SK-MEL-5 (cell line): ENCODE results near the gene NEFH. TPM values are rescaled to one million over a fixed set of nuclear protein-coding genes. Genes with fewer than 3 reads are reported as not detected.
A peak's percentile ranks its signal among the peaks of the same experiment; 100 is the strongest.
"Not testable (repeated sequence)": the region's sequence is repeated elsewhere in the genome, so short reads cannot be mapped to it uniquely, and the experiment has no call there.

Source experiments
- DNase-seq: peaks from one replicate; pipeline ENCODE4 v3.0.0-alpha.2; 2016; ENCODE audit warnings: low read depth, low spot score
- in situ Hi-C: cut with HindIII; loops from 2 replicates; pipeline ENCODE4 v1.10.0; 2016; ENCODE audit warnings: low sequenced_read_pairs, high pct_unique_total_duplicates, low pct_unique_long_range_greater_than_20kb
- polyA plus RNA-seq, 2 experiments: library from polyadenylated mRNA; depleted of rRNA; stranded (reverse); fragments of >200 nt; gene quantifications; 2 replicates each; pipeline ENCODE4 v1.2.3, GENCODE V29; 2015
- total RNA-seq: library from RNA; depleted of rRNA; stranded (reverse); fragments of >200 nt; shearing (Covaris generic); gene quantifications from 2 replicates; pipeline ENCODE4 v1.2.3, GENCODE V29; 2014; rRNA removed

Gene NEFH, protein sequence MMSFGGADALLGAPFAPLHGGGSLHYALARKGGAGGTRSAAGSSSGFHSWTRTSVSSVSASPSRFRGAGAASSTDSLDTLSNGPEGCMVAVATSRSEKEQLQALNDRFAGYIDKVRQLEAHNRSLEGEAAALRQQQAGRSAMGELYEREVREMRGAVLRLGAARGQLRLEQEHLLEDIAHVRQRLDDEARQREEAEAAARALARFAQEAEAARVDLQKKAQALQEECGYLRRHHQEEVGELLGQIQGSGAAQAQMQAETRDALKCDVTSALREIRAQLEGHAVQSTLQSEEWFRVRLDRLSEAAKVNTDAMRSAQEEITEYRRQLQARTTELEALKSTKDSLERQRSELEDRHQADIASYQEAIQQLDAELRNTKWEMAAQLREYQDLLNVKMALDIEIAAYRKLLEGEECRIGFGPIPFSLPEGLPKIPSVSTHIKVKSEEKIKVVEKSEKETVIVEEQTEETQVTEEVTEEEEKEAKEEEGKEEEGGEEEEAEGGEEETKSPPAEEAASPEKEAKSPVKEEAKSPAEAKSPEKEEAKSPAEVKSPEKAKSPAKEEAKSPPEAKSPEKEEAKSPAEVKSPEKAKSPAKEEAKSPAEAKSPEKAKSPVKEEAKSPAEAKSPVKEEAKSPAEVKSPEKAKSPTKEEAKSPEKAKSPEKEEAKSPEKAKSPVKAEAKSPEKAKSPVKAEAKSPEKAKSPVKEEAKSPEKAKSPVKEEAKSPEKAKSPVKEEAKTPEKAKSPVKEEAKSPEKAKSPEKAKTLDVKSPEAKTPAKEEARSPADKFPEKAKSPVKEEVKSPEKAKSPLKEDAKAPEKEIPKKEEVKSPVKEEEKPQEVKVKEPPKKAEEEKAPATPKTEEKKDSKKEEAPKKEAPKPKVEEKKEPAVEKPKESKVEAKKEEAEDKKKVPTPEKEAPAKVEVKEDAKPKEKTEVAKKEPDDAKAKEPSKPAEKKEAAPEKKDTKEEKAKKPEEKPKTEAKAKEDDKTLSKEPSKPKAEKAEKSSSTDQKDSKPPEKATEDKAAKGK
- 0.92 and 1.2 TPM in 2 replicates for total RNA-seq
- 3.0 and 3.3 TPM in 2 replicates for polyA plus RNA-seq (2015; cell fraction: cytosol; rRNA removed)
- polyA plus RNA-seq (2015; cell fraction: nucleus; rRNA removed), result 0.12 and 0.96 TPM in 2 replicates

DNA sequence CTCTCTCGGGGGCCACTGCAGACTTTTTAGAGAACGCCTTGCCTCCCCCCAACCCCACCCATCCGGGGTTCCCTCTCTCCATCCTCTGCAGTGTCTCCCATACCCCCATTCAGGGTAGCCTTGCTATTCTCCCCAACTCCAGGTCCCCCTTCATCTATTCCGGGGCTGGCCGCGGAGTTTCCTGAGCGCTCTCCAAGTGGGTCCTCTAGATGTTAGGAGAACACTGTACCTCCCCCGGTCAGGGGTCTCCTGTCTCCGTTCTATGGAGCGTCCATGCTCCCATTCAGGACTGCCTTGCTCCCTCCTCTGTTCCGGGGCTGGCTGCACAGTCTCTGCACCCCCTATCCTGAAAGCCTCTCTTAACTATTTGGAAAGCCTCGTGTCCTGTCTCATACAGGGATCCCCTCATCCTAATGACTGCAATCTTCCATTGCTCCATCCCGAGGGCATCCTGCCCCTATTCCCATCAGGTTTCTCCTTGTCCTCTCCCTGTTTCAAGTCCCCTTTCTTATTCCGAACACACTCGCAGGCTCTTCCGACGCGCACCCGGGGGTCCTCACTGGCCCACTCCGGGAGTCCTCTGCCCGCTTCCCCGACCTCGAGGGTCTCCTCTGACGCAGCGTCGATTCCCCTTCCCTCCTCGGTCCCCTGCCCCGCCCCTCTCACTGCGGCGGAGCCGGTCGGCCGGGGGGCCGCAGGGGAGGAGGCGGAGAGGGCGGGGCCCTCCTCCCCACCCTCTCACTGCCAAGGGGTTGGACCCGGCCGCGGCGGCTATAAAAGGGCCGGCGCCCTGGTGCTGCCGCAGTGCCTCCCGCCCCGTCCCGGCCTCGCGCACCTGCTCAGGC, at the start of gene NEFH:
Gene NEFH (plus strand): TSS at position 802 of the 845 bp plus-strand sequence. CDS start 45 bp downstream, outside the sequence.
- in situ Hi-C loops, result no loop called here

DNA sequence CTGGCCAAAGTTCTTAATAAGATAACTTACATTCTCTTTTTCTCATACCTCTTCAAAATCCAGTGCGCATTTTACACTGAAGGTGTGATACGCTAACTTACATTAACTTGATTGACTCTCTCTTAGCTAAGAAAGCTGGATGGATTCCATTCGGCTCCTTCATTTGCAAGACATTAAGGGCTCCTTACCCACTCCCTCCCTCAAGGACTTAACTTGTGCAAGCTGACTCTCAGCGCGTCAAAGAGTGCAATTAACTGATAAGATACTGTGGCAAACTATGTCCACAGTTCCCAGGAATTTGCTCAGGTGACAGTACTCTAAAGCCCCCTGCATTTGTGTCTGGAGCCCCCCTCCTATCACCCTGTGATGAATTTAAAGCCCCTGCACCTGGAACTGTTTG, 48.0 kb upstream of the NEFH start:
- no peak for DNase-seq
- in situ Hi-C loops, result no loop called here

More for the DNA sequence above, at the start of gene NEFH:
- no peak for DNase-seq

DNA sequence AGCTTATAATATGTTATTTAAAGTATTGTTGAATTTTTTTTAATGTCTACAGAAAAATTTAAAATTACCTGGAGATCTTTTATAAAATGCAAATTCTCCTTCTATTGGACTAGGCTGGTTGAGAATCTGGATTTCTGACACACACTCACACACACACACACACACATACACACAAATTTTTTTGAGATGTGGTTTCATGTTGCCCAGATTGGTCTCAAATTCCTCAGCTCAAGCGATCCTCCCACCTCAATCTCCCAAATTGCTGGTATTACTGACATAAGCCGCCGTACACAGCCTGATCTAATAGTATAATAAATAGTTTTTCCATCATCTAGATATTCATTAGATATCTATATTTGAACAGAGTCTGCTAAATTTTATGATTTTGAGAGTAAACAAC, 46.2 kb upstream of the NEFH start:
- in situ Hi-C loops, result no loop called here
- no peak for DNase-seq

DNA sequence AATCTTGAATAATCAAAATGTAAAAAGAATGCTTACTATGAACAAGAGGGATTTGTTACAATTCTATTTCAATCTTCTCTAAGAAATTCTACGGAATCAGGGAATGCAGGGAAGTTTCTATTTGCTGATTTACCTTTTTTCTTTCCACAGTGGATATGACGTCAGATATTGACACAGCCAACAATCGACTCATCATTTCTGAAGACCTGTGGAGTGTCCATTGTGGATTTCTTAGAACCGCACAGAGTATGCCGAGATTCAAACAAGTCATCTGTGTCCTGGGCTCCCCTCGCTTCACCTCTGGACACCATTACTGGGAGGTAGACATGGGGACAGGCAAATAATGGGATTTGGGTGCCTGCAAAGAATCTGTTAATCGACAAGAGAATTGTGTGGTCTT, 45.7 kb upstream of the NEFH start:
- no peak for DNase-seq
- in situ Hi-C loops, result no loop called here

DNA sequence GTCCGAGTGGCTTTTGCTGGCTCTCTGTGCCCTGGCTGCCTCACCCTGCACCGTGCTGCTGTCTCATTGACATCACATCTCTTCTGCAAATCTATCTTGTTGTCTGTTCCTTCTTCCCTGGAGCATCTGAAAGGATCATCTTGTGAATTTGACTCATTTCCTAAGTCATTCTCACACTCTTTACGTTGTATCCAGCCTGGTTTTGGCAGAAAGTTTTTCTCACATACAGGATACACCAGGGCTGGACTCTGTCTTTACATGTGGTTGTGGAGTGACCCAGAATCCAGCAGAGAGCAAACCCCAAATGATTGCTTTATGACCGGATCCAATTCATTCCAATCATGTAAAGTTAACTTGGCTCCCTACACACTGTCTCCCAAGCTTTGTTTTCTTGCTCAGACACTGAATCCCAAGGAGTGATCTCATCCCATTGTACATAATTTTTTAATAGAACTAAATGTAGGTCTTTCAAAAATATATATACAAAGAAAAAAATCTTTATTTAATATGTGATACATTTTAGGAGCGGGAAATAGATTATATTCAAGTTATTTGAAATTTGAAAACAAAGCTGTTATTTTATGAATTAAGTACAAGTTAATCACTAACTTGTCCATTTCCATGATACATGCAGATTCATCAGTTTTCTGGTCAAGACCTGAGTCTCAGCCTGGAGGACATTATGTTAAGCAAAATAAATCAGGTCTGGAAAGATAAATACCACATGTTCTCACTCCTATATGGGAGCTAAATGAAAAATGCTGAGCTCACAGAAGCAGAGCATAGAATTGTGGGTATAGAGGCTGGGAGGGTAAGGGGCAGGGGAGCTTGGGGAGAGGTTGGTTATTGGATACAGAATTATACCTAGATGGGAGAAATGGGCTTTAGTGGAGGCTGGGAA, 44.5 kb upstream of the NEFH start:
- peak; percentile 74 for DNase-seq

DNA sequence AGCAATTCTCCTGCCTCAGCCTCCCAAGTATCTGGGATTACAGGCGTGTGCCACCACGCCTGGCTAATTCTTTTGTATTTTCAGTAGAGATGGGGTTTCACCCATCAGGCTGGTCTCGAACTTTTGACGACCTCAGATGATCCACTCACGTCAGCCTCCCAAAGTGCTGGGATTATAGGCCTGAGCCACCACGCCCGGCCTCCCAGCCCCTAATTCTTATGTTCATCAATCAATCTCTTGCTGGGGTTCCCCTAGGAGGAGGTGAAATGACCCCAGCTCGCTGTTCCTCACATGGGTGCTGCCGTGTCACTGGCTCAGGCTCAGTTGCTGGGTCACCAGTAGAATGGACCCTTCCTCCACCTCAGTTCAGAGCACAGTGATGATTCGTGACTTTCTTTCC, 41.7 kb upstream of the NEFH start, which contains the start of gene RFPL1:
Gene RFPL1 (plus strand): TSS at position 301 of the 400 bp plus-strand sequence.
- in situ Hi-C loops, DNase-seq: not testable (repeated sequence)

More for the DNA sequence above, 44.5 kb upstream of the NEFH start:
- in situ Hi-C loops, result no loop called here

DNA sequence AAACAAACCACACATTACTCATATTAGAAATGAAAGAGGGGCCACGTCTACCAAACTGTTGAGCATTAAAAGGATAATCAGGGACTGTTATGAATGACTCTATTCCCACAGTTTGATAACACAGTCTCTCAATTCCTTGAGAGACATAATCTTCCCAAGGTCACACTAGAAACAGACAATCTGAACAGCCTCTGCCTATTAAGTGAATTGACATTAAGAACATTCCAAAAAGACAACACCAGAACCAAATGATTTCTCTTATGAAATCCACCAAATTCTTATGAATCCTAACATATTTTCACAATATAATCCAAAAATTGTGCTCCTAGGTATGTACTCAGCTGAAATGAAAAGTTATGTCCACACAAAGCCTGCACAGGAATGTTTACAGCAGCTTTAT, 37.0 kb upstream of the NEFH start:
- in situ Hi-C loops, result no loop called here

DNA sequence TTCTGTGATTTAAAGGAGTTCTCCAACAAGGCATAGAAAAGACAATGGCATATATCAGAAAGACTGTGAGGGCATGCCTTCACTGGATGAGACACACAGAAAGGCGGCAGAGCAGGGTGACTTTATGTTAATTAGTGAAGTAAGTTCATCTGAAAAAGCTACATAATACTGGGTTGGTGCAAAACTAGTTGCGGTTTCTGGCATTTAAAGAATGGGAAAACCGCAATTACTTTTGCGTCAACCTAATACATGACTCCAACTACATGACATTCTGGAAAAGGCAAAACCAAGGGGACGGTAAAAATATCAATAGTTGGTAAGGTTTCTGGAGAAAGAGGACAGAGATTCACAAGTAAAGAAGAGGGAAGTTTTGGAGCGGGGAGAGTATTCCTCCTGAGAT, 36.6 kb upstream of the NEFH start:
- DNase-seq, result peak; percentile 40
- in situ Hi-C loops, result no loop called here

More for the DNA sequence above, 37.0 kb upstream of the NEFH start:
- no peak for DNase-seq

DNA sequence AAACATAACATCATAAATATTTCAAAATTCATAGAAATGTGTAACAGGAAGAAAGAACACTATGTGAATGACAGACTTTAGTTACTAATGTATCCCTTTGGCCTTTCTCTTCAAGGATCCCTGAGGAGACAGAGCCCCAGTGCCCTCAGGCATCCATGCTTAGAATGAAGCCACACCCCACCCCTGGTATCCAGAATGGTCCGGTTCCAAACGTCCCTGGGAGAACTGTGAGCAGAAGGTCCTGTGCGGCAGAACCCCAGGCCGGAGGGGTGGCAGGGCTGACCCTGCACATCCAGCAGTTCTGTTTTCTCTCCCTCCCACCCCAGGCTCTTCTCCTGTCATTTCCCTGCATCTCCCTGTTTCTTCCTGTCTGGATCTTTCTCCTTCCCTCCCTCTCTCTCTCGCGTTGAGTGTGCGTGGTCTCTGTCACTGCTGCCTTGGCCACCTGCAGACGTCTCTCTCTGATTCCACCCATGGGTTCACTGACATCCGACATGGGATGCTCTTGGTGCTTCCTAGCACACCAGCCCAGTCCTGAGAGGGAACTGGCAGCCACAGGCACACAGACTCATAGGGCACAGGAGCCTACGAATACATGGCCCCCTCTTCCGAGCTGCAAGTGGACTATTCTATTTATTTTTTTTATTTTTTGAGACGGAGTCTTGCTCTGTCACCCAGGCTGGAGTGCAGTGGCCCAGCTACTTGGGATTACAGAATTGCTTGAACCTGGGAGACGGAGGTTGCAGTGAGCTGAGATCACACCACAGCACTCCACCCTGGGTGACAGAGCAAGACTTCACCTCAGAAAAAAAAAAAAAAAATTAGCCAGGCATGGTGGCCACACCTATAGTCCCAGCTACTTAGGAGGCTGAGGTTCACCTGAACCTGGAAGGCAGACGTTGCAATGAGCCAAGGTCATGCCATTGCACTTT, 35.9 kb upstream of the NEFH start:
- in situ Hi-C loops, result no loop called here

DNA sequence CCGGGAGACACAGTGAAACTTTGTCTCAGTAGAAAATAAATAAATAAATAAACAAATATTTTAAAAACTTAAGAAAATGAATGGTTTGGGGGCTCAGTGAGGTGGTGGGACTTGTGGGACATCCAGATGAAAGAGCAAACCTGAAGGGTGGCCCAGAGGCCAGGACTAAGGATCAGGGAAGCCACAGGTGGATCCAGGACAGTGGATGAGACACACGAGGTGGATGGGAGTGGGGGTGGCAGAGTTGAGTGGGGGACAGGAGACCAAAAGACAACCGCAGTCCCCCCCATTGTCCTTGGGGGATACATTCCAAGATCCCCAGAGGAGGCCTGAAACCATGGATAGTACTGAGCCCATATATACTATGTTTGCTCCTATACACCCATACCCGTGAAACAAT, 34.5 kb upstream of the NEFH start:
- in situ Hi-C loops, result no loop called here
- DNase-seq, result no peak

More for the DNA sequence above, 35.9 kb upstream of the NEFH start:
- peak; percentile 27 for DNase-seq

DNA sequence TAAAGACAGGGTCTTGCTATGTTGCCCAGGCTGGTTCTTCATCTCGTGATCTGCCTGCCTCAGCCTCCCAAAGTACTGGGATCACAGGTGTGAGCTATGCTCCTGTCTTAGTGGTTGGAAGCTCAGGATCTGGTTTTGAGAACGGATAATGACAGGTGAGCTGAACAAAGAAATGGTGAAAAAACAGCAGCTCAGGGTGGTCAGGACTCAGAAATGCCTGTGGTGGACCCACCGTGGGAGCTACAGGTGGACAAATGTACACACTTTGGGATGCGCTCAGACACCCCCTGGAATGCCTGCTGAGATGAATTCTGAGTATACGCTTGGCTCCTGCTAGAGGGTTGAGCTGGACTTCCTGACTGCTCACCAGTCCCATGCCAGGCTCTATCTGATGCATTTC, 32.1 kb upstream of the NEFH start:
- in situ Hi-C loops, result no loop called here
- no peak for DNase-seq

DNA sequence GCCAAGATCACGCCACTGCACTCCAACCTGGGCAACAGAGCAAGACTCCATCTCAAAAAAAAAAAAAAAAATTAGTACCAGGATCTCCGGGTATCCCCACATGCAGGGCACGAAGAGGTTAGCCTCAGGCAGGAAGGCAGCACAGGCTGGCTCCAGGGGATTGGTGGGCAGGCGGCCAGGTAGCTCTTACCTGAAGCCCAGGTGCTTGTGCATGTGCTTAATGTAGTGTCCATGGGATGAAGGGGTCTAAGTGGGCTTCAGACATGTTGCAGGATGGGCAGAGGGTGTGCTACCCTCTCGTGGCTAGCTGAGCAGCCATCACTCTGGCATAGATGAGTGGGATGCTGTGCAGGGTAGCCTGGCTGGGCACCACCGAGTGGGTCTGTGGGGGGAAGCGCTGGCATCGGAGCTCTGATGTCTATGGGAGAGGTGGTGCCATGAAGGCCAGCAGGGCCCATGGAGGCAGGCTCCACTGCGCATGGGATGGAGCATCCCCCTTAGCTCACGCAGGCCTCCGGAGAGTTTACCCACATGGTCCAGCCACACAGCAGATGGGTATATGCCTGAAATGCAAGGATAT, 30.6 kb upstream of the NEFH start:
- in situ Hi-C loops, result no loop called here

DNA sequence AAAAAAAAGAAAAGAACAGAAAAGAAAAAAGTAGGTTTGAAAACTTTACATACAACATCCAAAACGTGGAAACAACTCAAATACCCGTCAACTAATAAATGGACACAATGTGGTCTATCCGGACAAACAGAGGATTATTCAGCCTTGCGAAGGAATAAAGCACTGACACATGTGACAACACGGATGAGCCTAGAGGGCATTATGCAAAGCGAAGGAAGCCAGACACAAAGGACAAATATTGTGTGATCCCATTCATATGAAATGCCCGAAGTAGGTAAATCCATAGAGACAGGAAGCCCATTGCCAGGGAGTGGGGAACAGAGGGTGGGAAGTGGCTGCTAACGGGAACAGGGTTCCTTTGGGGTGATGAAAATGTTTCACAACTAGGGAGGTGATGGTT, 29.8 kb upstream of the NEFH start:
- peak; percentile 99 for DNase-seq
- in situ Hi-C loops, result no loop called here

More for the DNA sequence above, 30.6 kb upstream of the NEFH start:
- no peak for DNase-seq

DNA sequence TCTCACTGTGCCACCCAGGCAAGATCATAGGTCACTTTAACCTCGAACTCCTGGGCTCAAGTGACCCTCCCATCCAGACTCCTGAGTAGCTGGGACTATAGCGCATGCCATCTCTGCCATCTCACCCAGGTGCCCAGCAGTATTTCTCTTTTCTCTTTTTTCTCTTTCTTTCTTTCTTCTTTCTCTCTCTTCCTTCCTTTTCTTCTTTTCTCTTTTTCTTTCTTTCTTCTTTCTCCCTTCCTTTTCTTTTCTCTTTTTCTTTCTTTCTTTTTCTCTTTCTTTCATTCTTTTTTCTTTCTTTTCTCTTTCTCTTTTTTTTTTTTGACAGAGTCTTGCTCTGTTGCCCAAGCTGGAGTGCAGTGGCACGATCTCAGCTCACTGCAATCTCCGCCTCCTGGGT, 28.2 kb upstream of the NEFH start:
- in situ Hi-C loops, result no loop called here
- DNase-seq, result no peak

DNA sequence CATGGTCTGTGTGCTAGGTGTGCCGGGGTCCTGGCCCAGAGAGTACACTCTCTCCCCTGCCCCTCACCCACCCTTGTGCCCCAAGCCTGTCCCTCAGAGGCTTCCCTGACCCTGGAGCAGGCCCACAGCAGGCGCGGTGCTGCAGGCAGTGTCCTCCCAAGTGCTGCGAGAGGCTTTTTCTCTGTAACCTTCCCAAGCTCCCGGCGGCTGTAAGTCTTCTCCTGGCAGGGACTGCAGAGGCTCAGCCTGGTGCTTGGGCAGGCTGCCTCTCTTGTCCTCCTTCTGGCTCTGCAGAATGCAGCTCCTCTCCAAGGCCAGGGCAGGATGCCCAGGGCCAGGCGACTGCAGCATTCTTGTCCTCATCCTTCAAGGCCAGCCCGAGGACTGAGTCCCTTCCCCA, 25.7 kb upstream of the NEFH start:
- in situ Hi-C loops, result no loop called here
- no peak for DNase-seq
